KMS-11 (cell line): ENCODE results near the gene KCNQ4.

ENCODE experiments used
- H2AFZ ChIP-seq: fragments of 200-600 bp; sonication (generic); 2 replicates; pipeline ENCODE4 v1.6.1; 2016; ENCODE audit warnings: antibody characterized with exemption, mixed run types, low read depth
- H3K27ac ChIP-seq: fragments of 200-600 bp; sonication (generic); 2 replicates; pipeline ENCODE4 v1.6.1; 2016; ENCODE audit warnings: mild to moderate bottlenecking, mixed run types
- H3K27me3 ChIP-seq: fragments of 200-600 bp; sonication (generic); 2 replicates; pipeline ENCODE4 v1.6.1; 2017; ENCODE audit warnings: mild to moderate bottlenecking, low read depth, mixed run types, moderate library complexity; ENCODE audit not compliant: insufficient read depth
- H3K36me3 ChIP-seq: fragments of 200-600 bp; sonication (generic); 2 replicates; pipeline ENCODE4 v1.6.1; 2017; ENCODE audit warnings: mild to moderate bottlenecking, mixed run types; ENCODE audit not compliant: insufficient read depth
- H3K4me1 ChIP-seq: fragments of 200-600 bp; sonication (generic); 2 replicates; pipeline ENCODE4 v1.6.1; 2016; ENCODE audit warnings: mild to moderate bottlenecking, low read depth, mixed run types; ENCODE audit not compliant: poor library complexity, severe bottlenecking
- H3K4me2 ChIP-seq: fragments of 200-600 bp; sonication (generic); 2 replicates; pipeline ENCODE4 v1.7.0; 2016; ENCODE audit warnings: mild to moderate bottlenecking, mixed run types
- H3K4me3 ChIP-seq: fragments of 200-600 bp; sonication (generic); IDR thresholded peaks from 2 replicates; pipeline ENCODE4 v1.6.1; 2017; ENCODE audit warnings: low read depth, low read length, mixed read lengths; ENCODE audit not compliant: insufficient read depth
- H3K79me2 ChIP-seq: fragments of 200-600 bp; sonication (generic); 2 replicates; pipeline ENCODE4 v1.6.1; 2016; ENCODE audit warnings: low read depth, mixed run types; ENCODE audit not compliant: insufficient read depth
- H3K9ac ChIP-seq: fragments of 200-600 bp; sonication (generic); 2 replicates; pipeline ENCODE4 v1.6.1; 2016; ENCODE audit warnings: mild to moderate bottlenecking, mixed run types
- H4K20me1 ChIP-seq: fragments of 200-600 bp; sonication (generic); 2 replicates; pipeline ENCODE4 v1.6.1; 2016; ENCODE audit warnings: mild to moderate bottlenecking, mixed run types; ENCODE audit not compliant: insufficient read depth
- TF ChIP-seq, protein P1 (sequence below): fragments of 200-600 bp; sonication (generic); conservative IDR thresholded peaks from 2 replicates; pipeline ENCODE4 v1.6.1; 2017; ENCODE audit warnings: low read depth, mild to moderate bottlenecking, antibody characterized with exemption, low read length, moderate library complexity, mixed read lengths

The KCNQ4 gene

DNA sequence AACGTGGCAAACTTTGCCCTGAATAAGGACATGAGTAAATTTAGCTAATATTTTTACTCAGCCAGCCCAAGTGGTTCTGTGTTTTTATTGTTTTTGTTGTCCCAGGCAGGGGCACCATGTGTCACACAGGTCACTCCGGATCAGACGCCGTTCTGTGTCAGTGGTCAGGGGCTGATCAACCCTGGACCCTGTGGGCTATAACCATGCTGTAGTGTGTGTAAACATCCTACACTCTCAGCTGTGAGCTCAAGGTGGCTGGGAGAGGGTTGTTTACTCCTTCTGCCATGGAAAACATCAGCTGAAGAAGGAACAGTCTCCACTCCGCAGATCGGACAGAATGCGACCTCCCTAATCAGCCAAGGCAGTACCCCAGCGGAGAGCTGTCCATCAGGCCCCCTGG, 26.5 kb upstream of the KCNQ4 start:
- no peak overlapping the region for H3K4me2 ChIP-seq
- TF ChIP-seq, protein P1, sequence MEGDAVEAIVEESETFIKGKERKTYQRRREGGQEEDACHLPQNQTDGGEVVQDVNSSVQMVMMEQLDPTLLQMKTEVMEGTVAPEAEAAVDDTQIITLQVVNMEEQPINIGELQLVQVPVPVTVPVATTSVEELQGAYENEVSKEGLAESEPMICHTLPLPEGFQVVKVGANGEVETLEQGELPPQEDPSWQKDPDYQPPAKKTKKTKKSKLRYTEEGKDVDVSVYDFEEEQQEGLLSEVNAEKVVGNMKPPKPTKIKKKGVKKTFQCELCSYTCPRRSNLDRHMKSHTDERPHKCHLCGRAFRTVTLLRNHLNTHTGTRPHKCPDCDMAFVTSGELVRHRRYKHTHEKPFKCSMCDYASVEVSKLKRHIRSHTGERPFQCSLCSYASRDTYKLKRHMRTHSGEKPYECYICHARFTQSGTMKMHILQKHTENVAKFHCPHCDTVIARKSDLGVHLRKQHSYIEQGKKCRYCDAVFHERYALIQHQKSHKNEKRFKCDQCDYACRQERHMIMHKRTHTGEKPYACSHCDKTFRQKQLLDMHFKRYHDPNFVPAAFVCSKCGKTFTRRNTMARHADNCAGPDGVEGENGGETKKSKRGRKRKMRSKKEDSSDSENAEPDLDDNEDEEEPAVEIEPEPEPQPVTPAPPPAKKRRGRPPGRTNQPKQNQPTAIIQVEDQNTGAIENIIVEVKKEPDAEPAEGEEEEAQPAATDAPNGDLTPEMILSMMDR = no peak
- H3K36me3 ChIP-seq = peaks cover 4% of the 10 kb centered on the region; the same call in 1 of the 2 replicates
- H3K27ac ChIP-seq = no peak overlapping the region
- no peak overlapping the region for H3K9ac ChIP-seq
- no peaks in the 10 kb centered on the region for H3K27me3 ChIP-seq
- no peaks in the 10 kb centered on the region for H4K20me1 ChIP-seq
- H3K4me1 ChIP-seq = peaks cover 16% of the 10 kb centered on the region
- no peak overlapping the region for H3K4me3 ChIP-seq
- no peak overlapping the region for H2AFZ ChIP-seq
- no peaks in the 10 kb centered on the region for H3K79me2 ChIP-seq

DNA sequence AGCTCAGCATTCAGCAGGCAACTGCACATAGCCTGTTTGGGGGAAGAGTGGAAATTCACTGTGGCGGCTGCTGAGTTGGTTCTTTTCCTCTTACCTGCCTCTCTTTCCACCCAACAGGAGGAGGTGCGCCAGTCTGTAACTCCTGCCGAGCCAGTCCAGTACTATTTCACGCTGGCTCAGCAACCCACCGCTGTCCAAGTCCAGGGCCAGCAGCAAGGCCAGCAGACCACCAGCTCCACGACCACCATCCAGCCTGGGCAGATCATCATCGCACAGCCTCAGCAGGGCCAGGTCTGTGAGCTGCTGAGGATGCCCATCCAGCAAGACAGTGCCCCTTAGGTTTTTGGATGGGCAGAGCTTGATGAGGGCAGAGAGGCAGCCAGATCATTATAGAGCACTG, 25.6 kb upstream of the KCNQ4 start:
- peaks cover 4% of the 10 kb centered on the region; the same call in 1 of the 2 replicates for H3K36me3 ChIP-seq
- TF ChIP-seq, protein P1 = no peak

DNA sequence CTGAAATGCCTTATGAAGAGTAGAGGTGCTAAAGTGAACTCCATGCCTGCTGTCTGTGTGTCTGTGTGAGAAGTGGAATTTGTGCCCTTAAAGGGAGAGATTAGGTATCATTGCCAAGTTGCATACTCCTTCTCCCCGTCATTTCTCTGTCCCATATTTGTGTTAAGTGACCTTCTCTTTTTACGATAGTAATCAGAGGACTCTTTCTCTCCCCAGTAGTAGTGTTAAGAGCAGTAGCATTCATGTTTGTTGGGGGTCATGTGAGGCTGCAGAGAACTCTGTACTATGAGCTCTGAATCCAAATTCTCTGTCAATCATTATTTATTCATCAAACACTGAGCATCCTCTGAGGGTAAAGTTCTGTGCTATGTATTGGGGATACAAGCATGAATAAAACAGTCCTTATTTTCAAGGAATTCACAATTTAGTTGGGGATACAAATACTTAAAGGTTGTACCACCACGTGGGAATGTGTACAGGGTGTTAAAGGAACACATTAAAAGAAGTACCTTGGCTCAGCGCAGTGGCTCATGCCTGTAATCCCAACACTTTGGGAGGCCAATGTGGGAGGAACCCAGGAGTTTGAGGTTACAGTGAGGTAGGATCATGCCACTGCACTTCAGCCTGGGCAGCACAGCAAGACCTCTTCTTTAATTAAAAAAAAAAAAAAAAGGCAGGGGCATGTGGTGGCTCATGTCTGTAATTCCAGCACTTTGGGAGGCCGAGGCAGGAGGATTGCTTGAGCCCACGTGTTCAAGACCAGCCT, 24.8 kb upstream of the KCNQ4 start:
- no peak overlapping the region for H3K9ac ChIP-seq
- H3K27ac ChIP-seq = no peak overlapping the region
- no peak overlapping the region for H3K4me3 ChIP-seq
- peaks cover 4% of the 10 kb centered on the region; the same call in 1 of the 2 replicates for H3K36me3 ChIP-seq
- H3K27me3 ChIP-seq = no peaks in the 10 kb centered on the region
- H4K20me1 ChIP-seq = no peaks in the 10 kb centered on the region
- no peak overlapping the region for H3K4me2 ChIP-seq
- TF ChIP-seq, protein P1 = no peak
- no peak overlapping the region for H2AFZ ChIP-seq
- peaks cover 30% of the 10 kb centered on the region for H3K4me1 ChIP-seq
- no peaks in the 10 kb centered on the region for H3K79me2 ChIP-seq

More for the DNA sequence above, 25.6 kb upstream of the KCNQ4 start:
- H3K4me1 ChIP-seq = peaks cover 23% of the 10 kb centered on the region
- no peak overlapping the region for H3K4me3 ChIP-seq
- no peaks in the 10 kb centered on the region for H3K27me3 ChIP-seq
- no peaks in the 10 kb centered on the region for H3K79me2 ChIP-seq
- no peak overlapping the region for H2AFZ ChIP-seq
- no peak overlapping the region for H3K9ac ChIP-seq
- H4K20me1 ChIP-seq = no peaks in the 10 kb centered on the region
- H3K27ac ChIP-seq = no peak overlapping the region
- H3K4me2 ChIP-seq = no peak overlapping the region

DNA sequence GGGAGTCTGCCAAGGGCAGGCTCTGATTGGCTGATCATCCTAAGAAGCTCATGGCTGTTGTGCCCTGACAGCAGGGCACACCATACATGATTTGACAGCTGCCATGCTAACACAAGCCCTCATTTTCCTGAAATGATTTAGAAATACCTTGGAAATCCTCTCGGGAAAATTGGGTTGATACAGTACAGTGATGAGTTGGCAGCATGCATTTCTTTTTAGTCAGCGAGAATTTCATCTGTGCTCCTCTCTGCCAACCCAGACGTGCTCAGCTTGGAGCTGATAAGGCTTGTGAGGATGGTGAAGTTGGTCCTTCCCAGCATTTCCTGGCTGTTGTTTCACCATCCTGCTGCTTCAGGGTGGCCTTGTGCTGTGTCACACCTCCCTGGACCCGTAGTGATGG, 22.6 kb upstream of the KCNQ4 start:
- TF ChIP-seq, protein P1 = no peak
- no peak overlapping the region for H3K4me2 ChIP-seq
- H3K79me2 ChIP-seq = no peaks in the 10 kb centered on the region
- no peak overlapping the region for H3K27ac ChIP-seq
- H3K36me3 ChIP-seq = peaks cover 4% of the 10 kb centered on the region; the same call in 1 of the 2 replicates
- H3K4me1 ChIP-seq = peaks cover 44% of the 10 kb centered on the region
- H3K27me3 ChIP-seq = no peaks in the 10 kb centered on the region
- no peak overlapping the region for H2AFZ ChIP-seq
- H3K9ac ChIP-seq = no peak overlapping the region
- no peak overlapping the region for H3K4me3 ChIP-seq
- no peaks in the 10 kb centered on the region for H4K20me1 ChIP-seq
